Midbrain (tissue), 1 donor: ENCODE measurements around the gene GDF2.

Experiments
- DNase-seq: peaks from one replicate; lab custom pipeline; 2025; lab: John Stamatoyannopoulos, UW

The GDF2 gene

GRCh38 chr10:47311932-47312662 lies 10.2 kb upstream of the GDF2 start:
- peak; percentile 85 for DNase-seq

- no peak for DNase-seq
These were observed 9.6 kb upstream of the GDF2 start for GRCh38 chr10:47312663-47312995.

GRCh38 chr10:47314416-47314970 lies 7.8 kb upstream of the GDF2 start:
- DNase-seq = no peak

- no peak for DNase-seq
These were observed 6.8 kb upstream of the GDF2 start for GRCh38 chr10:47315421-47315820.

- no peak for DNase-seq
These were observed 6.1 kb upstream of the GDF2 start for GRCh38 chr10:47316131-47316530.

DNA sequence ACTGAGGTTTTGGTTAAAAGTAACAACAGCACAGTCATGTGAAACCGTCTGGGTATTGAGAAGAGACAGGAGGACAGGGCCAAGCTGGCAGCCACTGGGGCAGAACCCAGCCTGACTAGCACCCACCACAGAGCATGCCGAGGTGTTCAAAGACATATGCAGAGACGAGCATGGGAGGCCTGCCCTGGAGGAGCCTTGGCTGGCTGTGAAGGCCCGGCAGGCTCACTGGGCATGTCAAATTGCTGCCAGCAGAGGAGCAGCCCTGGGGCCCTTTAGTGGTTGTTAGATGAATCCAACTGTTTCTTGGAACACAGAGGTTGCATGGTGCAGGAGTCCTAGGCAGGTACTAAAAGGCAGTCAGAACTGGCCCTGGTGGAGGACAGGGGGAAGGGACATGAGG lies 5.0 kb upstream of the GDF2 start:
- DNase-seq = no peak

GRCh38 chr10:47318706-47319105 lies 3.5 kb upstream of the GDF2 start:
- DNase-seq = no peak

GRCh38 chr10:47319784-47320183 lies 2.5 kb upstream of the GDF2 start:
- no peak for DNase-seq

GRCh38 chr10:47320812-47321211 lies 1.4 kb upstream of the GDF2 start:
- DNase-seq = no peak

DNA sequence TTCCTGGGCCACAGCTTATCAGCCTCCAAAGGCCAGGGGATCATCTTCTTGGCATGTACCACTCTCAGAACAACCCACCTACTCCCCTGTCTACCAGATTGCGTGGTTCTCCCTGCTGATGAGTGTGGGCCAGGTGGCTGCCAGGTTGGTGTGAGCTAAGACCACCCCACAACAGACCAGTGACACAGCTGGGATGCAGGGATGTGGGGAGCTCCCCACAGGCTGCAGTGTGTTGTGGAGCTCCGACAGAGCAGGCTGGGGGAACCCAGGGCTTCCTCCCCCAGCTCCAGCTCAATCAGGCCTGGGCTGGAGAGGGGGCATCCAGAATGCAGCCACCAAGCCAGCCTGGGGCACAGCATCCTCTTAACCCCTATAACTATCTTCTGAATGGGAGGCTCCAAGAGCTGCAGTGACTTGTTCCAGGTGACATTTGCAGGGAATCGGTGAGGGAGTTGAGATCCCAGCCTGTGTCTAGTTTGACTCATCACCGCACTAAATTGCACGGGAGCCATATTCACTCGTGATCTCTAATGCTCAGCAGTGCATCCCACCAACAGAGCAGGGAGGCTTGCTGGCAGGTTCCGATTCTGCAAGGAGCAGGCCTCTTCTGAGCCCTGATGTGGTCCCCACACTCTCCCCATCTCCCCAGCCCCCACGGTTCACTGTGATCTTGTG lies 596 bp upstream of the GDF2 start:
- no peak for DNase-seq

- no peak for DNase-seq
These were observed 833 bp downstream of the GDF2 start for GRCh38 chr10:47323087-47323486.

GRCh38 chr10:47323636-47324296 lies 1.5 kb downstream of the GDF2 start:
- DNase-seq = no peak

DNA sequence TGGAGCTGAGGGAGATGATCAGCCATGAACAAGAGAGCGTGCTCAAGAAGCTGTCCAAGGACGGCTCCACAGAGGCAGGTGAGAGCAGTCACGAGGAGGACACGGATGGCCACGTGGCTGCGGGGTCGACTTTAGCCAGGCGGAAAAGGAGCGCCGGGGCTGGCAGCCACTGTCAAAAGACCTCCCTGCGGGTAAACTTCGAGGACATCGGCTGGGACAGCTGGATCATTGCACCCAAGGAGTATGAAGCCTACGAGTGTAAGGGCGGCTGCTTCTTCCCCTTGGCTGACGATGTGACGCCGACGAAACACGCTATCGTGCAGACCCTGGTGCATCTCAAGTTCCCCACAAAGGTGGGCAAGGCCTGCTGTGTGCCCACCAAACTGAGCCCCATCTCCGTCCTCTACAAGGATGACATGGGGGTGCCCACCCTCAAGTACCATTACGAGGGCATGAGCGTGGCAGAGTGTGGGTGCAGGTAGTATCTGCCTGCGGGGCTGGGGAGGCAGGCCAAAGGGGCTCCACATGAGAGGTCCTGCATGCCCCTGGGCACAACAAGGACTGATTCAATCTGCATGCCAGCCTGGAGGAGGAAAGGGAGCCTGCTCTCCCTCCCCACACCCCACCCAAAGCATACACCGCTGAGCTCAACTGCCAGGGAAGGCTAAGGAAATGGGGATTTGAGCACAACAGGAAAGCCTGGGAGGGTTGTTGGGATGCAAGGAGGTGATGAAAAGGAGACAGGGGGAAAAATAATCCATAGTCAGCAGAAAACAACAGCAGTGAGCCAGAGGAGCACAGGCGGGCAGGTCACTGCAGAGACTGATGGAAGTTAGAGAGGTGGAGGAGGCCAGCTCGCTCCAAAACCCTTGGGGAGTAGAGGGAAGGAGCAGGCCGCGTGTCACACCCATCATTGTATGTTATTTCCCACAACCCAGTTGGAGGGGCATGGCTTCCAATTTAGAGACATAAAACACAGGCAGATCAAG lies 3.3 kb downstream of the GDF2 start:
- DNase-seq = no peak

DNA sequence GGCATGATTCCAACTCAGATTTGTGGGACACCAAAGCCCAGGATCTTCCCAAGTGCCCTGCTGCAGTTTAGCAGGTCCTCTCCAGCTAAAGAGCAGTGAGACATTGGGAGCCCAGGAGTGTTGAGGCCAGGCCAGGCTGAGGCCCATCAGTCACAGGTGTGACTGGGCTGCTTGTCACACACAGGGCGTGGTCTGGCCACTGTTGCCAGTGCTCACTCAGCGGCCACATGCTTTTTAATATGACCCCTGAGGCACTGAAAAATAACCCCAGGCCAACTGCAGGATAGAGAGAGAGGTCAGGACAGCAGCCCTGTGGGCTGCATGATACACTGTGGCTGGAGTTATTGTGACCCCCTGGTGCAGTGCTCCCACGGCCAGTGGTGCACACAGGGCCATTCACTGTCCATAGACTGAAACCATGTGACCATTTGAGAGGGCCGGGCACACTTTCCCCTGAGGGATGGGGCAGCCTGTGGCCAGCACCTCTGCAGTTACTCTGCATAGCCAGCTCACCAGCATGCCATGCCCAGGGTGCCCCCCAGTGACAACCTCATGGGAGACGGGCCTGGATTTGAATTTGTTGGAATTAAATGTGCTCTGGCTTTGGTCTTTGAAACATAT lies 4.2 kb downstream of the GDF2 start:
- no peak for DNase-seq

DNA sequence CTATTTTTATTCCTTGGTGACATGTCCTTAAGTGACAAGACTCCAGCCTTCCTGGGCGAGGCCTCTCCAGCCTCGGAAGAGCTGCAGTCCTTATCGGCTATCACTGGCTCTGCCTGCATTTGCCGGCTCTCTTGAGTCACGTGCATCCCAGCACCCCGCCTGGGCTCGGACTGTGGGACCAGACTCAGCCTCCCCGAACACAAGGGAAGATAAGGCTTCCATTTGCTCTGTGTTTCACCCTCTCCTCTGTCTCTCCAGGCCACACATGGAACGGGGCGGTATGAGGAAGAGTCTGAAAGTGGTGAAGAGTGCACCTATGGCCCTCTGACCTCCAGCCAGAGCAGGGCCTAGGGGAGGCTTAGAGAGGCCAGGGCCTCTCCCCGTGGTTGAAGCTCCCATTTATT lies 4.7 kb downstream of the GDF2 start:
- DNase-seq = no peak

- no peak for DNase-seq
These were observed 7.6 kb downstream of the GDF2 start for GRCh38 chr10:47329855-47330254.

- DNase-seq = no peak
These were observed 8.1 kb downstream of the GDF2 start for GRCh38 chr10:47330366-47330765.

- no peak for DNase-seq
These were observed 8.6 kb downstream of the GDF2 start for GRCh38 chr10:47330804-47331203.

DNA sequence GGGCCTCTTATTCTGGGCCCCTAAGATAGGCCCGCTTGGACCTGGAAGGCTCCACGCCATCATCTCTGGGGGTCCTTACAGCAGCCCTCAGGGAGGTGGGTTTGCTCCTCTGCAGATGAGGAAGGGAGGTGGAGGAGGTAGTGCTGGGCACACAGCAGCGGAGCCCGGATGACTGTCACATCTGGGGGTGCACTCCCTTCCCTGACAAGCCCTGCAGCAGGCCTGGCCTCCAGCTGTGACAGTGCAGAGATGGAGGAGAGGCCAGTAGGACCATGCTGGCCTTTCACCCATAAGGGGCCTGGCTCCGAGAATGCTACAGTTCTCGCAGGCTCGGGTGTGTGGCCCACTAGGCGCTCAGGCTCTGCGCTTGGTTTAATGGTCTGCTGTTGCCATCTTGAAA lies 9.2 kb downstream of the GDF2 start:
- no peak for DNase-seq

DNA sequence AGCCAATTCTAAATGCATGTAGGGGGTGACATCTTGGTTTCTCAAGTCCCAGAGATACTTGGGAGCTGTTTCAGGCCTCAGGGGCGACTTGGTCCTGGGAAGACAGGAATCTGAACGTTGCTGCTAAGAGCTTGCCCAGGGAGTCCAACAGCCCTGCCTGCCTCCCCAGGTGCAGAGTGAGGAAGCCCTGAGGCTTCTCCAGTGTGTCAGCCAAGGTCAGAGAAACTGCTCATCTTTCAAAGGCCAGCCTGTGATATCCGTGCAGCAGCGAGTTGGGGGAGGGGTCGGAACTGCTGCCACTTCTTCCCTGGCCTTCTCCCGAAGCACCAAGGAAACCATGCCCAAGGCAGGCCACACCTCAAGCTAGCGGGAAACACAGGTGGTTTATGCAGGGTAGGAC lies 9.7 kb downstream of the GDF2 start:
- DNase-seq = no peak

GRCh38 chr10:47332371-47332770 lies 10.1 kb downstream of the GDF2 start:
- no peak for DNase-seq
